Stimulated activated effector memory CD8-positive, alpha-beta T cell treated with anti-CD3 and anti-CD28 coated beads, Interleukin-12 subunit alpha, Interleukin-12 subunit beta, amount 100 ng/mL, for 72 hours (primary cell): ENCODE data around the gene PRKAG3.

Experiments
- ATAC-seq: fragments of 150-1000 bp; cut with Tn5 transposase; 2 replicates; pipeline ENCODE4 v1.10.0; 2021
- DNase-seq, 2 donors: peaks; one replicate each; pipeline ENCODE4 v3.0.0; 2021 to 2022; ENCODE audit warnings: low spot score in 2 of 2
- H3K27ac Mint-ChIP-seq: one replicate; pipeline ENCODE4 v1.8.0; 2022; ENCODE audit warnings: mild to moderate bottlenecking, mixed read lengths
- H3K36me3 Mint-ChIP-seq: one replicate; pipeline ENCODE4 v1.8.0; 2022; ENCODE audit warnings: mild to moderate bottlenecking, mixed read lengths
- H3K4me1 Mint-ChIP-seq: one replicate; pipeline ENCODE4 v1.8.0; 2022; ENCODE audit warnings: mixed read lengths
- H3K4me3 Mint-ChIP-seq: one replicate; pipeline ENCODE4 v1.8.0; 2022; ENCODE audit warnings: mild to moderate bottlenecking, mixed read lengths
- H3K9me3 Mint-ChIP-seq: one replicate; pipeline ENCODE4 v1.8.0; 2022; ENCODE audit warnings: mixed read lengths

The PRKAG3 gene

GRCh38 chr2:218871345-218872302, 40.0 kb upstream of the PRKAG3 start:
- H3K4me3 Mint-ChIP-seq = peak overlapping the region; percentile 67
- H3K27ac Mint-ChIP-seq = no peak overlapping the region
- no peaks in the 10 kb centered on the region for H3K9me3 Mint-ChIP-seq
- DNase-seq = no peak
- peaks cover 24% of the 10 kb centered on the region for H3K4me1 Mint-ChIP-seq
- no peaks in the 10 kb centered on the region for H3K36me3 Mint-ChIP-seq
- peak; percentile 42 for ATAC-seq

- no peak for DNase-seq
- peaks cover 20% of the 10 kb centered on the region for H3K4me1 Mint-ChIP-seq
- ATAC-seq = no peak
- peak overlapping the region; percentile 67 for H3K4me3 Mint-ChIP-seq
- no peaks in the 10 kb centered on the region for H3K9me3 Mint-ChIP-seq
- H3K27ac Mint-ChIP-seq = no peak overlapping the region
- no peaks in the 10 kb centered on the region for H3K36me3 Mint-ChIP-seq
Observed at GRCh38 chr2:218870984-218871344, 39.4 kb upstream of the PRKAG3 start.

GRCh38 chr2:218869064-218869463, 37.5 kb upstream of the PRKAG3 start:
- ATAC-seq = no peak
- H3K27ac Mint-ChIP-seq = no peak overlapping the region
- H3K9me3 Mint-ChIP-seq = no peaks in the 10 kb centered on the region
- no peak overlapping the region for H3K4me3 Mint-ChIP-seq
- peaks cover 20% of the 10 kb centered on the region for H3K4me1 Mint-ChIP-seq
- DNase-seq = no peak
- no peaks in the 10 kb centered on the region for H3K36me3 Mint-ChIP-seq

GRCh38 chr2:218867900-218868299, 36.3 kb upstream of the PRKAG3 start:
- H3K4me1 Mint-ChIP-seq = peaks cover 16% of the 10 kb centered on the region
- DNase-seq (no peak), ATAC-seq (no peak)
- no peaks in the 10 kb centered on the region for H3K9me3 Mint-ChIP-seq
- no peak overlapping the region for H3K4me3 Mint-ChIP-seq
- no peak overlapping the region for H3K27ac Mint-ChIP-seq
- H3K36me3 Mint-ChIP-seq = no peaks in the 10 kb centered on the region

- peaks cover 2% of the 10 kb centered on the region for H3K4me1 Mint-ChIP-seq
- DNase-seq (no peak), ATAC-seq (no peak)
- no peak overlapping the region for H3K4me3 Mint-ChIP-seq
- no peak overlapping the region for H3K27ac Mint-ChIP-seq
- no peaks in the 10 kb centered on the region for H3K9me3 Mint-ChIP-seq
- no peaks in the 10 kb centered on the region for H3K36me3 Mint-ChIP-seq
Observed at GRCh38 chr2:218865999-218866398, 34.4 kb upstream of the PRKAG3 start.

- ATAC-seq (no peak), DNase-seq (no peak)
- H3K27ac Mint-ChIP-seq = no peak overlapping the region
- H3K4me3 Mint-ChIP-seq = no peak overlapping the region
- peaks cover 8% of the 10 kb centered on the region for H3K4me1 Mint-ChIP-seq
- H3K36me3 Mint-ChIP-seq = no peaks in the 10 kb centered on the region
- no peaks in the 10 kb centered on the region for H3K9me3 Mint-ChIP-seq
Observed at GRCh38 chr2:218865396-218865795, 33.8 kb upstream of the PRKAG3 start.

GRCh38 chr2:218863021-218863520, 31.5 kb upstream of the PRKAG3 start:
- DNase-seq (no peak), ATAC-seq (no peak)
- H3K27ac Mint-ChIP-seq = no peak overlapping the region
- no peak overlapping the region for H3K4me3 Mint-ChIP-seq
- H3K9me3 Mint-ChIP-seq = no peaks in the 10 kb centered on the region
- H3K4me1 Mint-ChIP-seq = peaks cover 14% of the 10 kb centered on the region
- no peaks in the 10 kb centered on the region for H3K36me3 Mint-ChIP-seq

GRCh38 chr2:218861645-218862318, 30.2 kb upstream of the PRKAG3 start:
- no peaks in the 10 kb centered on the region for H3K36me3 Mint-ChIP-seq
- H3K9me3 Mint-ChIP-seq = no peaks in the 10 kb centered on the region
- H3K27ac Mint-ChIP-seq = no peak overlapping the region
- ATAC-seq = no peak
- no peak for DNase-seq
- peaks cover 16% of the 10 kb centered on the region for H3K4me1 Mint-ChIP-seq
- no peak overlapping the region for H3K4me3 Mint-ChIP-seq

GRCh38 chr2:218860950-218861381, 29.4 kb upstream of the PRKAG3 start:
- ATAC-seq = no peak
- H3K36me3 Mint-ChIP-seq = no peaks in the 10 kb centered on the region
- H3K4me1 Mint-ChIP-seq = peaks cover 25% of the 10 kb centered on the region
- no peaks in the 10 kb centered on the region for H3K9me3 Mint-ChIP-seq
- H3K4me3 Mint-ChIP-seq = peak overlapping the region; percentile 67
- no peak for DNase-seq
- H3K27ac Mint-ChIP-seq = no peak overlapping the region

- no peak overlapping the region for H3K27ac Mint-ChIP-seq
- H3K4me3 Mint-ChIP-seq = peak overlapping the region; percentile 67
- DNase-seq = no peak
Observed at GRCh38 chr2:218859988-218860831, 28.6 kb upstream of the PRKAG3 start.

GRCh38 chr2:218859556-218859987, 28.0 kb upstream of the PRKAG3 start, which contains the start of gene WNT6:
WNT6 (plus strand) TSS chr2:218859805; CDS start chr2:218860038, 233 bp downstream.
- no peak for DNase-seq
- no peak for ATAC-seq
- peak within 1 kb of the TSS; percentile 67 for H3K4me3 Mint-ChIP-seq
- H3K9me3 Mint-ChIP-seq = no peaks in the 10 kb centered on the region
- H3K27ac Mint-ChIP-seq = no peak within 1 kb of the TSS
- H3K36me3 Mint-ChIP-seq = no peaks in the 10 kb centered on the region
- peaks cover 26% of the 10 kb centered on the region for H3K4me1 Mint-ChIP-seq

More at GRCh38 chr2:218859988-218860831, 28.6 kb upstream of the PRKAG3 start:
- ATAC-seq = no peak
- Mint-ChIP-seq H3K9me3 (no peaks in the 10 kb centered on the region), H3K36me3 (no peaks in the 10 kb centered on the region), H3K4me1 (peaks cover 26% of the 10 kb centered on the region)

GRCh38 chr2:218858671-218859555, 27.3 kb upstream of the PRKAG3 start:
- peak overlapping the region; percentile 58 for H3K4me3 Mint-ChIP-seq
- no peaks in the 10 kb centered on the region for H3K36me3 Mint-ChIP-seq
- H3K27ac Mint-ChIP-seq = no peak overlapping the region
- peaks cover 26% of the 10 kb centered on the region for H3K4me1 Mint-ChIP-seq
- no peaks in the 10 kb centered on the region for H3K9me3 Mint-ChIP-seq
- no peak for DNase-seq
- ATAC-seq = no peak

- H3K36me3 Mint-ChIP-seq = no peaks in the 10 kb centered on the region
- DNase-seq = no peak
- H3K4me1 Mint-ChIP-seq = peaks cover 26% of the 10 kb centered on the region
- H3K9me3 Mint-ChIP-seq = no peaks in the 10 kb centered on the region
- no peak overlapping the region for H3K4me3 Mint-ChIP-seq
- H3K27ac Mint-ChIP-seq = no peak overlapping the region
- no peak for ATAC-seq
Observed at GRCh38 chr2:218858138-218858445, 26.5 kb upstream of the PRKAG3 start.

GRCh38 chr2:218857371-218858137, 26.0 kb upstream of the PRKAG3 start:
- no peak for DNase-seq

More at GRCh38 chr2:218857371-218858137, 26.0 kb upstream of the PRKAG3 start:
- no peak overlapping the region for H3K4me3 Mint-ChIP-seq
- no peaks in the 10 kb centered on the region for H3K36me3 Mint-ChIP-seq
- H3K27ac Mint-ChIP-seq = no peak overlapping the region
- ATAC-seq = no peak
- peaks cover 26% of the 10 kb centered on the region for H3K4me1 Mint-ChIP-seq
- H3K9me3 Mint-ChIP-seq = no peaks in the 10 kb centered on the region
